NCI-H82 (cell line): ENCODE data around the gene ISY1.
"Not testable (repeated sequence)": the region's sequence is repeated elsewhere in the genome, so short reads cannot be mapped to it uniquely, and the experiment has no call there.

Experiments
- DNase-seq: peaks from one replicate; lab custom pipeline; 2025; lab: John Stamatoyannopoulos, UW

Gene ISY1

DNA sequence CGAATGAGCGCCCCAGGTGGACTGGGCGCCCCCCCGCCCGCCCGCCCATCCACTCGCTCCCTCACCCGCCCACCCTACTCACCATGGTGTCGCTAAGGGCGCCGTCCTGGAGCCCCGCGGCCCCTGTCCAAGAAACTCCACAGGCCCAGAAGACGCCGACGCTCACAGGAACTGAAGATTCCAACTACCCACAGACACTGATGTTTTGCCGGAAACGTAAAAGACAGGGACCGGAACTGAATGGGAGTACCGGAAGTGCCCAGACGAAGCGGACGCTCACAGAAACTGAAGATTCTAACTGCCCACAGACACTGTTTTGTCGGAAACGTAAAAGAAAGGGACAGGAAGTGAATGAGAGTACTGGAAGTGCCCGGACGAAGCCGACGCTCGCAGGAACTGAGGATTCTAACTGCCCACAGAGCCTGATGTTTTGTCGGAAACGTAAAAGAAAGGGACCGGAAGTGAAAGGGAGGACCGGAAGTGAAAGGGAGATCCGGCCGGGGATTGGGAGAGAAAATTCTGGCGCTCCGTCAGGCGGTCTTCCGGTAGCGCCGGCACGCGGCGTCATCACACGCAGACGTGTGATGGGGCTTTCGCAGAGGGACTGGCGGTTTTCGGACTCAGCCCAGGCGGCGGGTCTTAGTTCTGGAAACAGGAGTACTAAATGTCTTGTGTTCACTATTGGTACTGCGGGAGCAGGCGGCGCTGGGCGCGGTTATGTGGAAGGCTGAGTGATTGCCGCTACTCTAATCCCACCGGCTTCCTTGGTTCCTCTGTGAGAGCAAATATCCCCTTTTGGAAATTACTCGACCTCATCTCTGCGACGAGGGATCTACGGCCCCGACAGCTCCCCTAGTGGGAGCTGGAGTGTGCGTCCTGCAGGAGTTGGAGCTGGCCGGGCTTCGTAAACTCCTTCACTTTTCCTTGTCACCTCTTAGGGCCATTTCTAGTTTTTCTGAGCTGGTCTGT, at the start of gene ISY1:
TSS of gene ISY1 (minus strand) at position 173 of the 969 bp plus-strand sequence. CDS start at position 85, 88 bp downstream.
- peak; percentile 98 for DNase-seq

DNA sequence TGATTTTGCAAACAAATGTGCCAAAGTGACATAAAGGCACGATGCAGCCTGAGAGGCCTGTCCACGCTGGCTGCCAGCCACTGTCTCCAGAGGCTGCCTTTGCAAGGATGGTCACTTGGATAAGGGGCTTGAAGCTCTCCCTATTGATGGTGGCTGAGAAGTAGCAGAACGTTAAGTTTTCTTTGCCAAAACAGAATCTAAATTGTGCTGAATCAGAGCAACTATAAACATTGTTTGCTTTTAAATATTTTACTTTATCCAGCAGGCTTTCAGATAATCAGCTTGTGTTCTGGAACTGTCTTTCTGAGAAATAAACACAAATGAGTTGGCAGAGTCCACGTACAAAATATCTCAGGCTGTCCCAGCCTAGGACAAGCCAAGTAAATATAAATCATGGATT, 46.6 kb upstream of the ISY1 start:
- DNase-seq, result no peak

DNA sequence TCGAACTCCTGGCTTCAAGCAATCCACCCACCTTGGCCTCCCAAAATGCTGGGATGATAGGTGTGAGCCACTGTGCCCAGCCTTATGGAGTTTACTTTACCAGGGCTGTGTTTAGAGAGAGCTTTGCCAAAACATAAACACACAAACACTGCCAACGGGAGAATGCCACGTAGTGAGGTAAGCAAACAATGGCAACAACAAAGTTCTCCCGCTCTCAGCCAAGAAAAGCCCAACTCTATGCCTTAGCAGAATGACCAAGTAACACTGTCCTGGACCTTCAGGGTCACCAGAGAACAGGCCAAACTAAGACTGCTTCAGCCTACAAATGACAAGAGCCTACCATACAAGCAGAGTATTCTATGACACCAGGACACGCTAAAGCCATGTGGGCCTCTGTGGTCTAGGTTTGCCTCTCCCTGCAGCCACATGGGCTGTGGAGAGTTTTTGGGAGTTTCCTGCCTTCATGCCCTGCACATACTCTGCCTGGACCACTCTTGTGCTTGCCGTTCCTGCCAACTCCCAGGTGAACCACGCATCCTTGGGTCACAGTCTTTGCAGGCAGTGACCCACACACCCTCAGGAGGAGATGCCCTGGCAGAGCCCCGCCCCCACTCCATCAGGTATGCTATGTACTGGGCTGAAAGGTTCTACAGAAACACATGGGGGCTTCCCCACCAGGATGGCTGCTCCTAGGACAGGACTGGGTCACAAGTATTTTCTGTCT, 44.4 kb upstream of the ISY1 start:
- DNase-seq, result no peak

DNA sequence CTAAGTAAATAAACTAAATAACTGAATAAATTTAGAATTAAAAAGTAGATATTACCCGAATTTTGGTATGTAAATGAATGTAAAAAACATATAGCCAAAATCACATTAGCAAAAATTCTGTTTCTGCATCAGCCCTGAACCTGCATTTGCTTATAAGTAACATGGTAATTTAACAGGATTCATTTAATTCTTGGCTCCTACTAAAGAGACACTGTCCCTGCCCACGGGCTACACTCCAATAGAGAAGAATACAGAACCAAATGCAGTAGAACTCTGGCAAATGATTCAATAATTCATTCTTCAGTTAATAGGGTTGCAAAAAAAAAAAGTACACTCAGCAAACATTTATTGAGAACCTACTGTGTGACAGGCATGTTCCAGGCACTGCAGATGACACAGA, 43.6 kb upstream of the ISY1 start:
- no peak for DNase-seq

DNA sequence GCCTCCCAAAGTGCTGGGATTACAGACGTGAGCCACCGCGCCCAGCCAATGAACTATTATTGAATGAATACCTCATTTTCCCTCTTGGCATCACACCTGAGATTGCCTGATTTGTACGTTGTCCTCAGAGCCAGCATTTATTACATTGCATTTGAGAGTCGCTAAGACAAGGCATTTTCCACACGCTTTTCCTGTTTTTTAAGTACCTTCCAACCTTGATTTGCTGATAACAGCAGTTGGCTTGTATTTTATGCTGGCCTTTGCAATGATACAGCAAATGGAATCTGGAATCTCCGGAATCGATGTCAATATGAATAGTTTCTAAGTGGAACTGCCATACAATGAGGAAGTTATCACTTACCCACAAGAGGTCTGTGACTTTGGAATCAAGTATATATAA, 38.5 kb upstream of the ISY1 start:
- DNase-seq, result no peak

DNA sequence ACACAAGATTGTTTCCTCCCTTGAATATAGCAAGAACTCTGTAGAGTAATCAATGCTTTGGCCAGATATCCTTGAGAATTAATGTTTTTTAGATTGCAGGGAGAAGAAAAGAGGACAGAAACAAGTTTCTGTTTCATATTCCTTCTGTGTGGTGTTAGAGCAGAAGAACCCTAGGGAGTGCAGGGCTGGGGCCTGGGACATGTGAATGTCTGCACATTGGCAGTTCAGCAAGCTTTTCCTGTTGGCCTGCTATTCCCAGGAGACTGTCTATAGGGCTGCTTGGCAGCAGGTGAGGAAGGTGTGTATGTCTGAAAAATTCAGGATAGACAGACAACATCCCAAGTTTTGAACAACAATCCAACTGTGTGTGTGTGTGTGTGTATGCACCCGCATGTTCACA, 36.5 kb upstream of the ISY1 start:
- no peak for DNase-seq

DNA sequence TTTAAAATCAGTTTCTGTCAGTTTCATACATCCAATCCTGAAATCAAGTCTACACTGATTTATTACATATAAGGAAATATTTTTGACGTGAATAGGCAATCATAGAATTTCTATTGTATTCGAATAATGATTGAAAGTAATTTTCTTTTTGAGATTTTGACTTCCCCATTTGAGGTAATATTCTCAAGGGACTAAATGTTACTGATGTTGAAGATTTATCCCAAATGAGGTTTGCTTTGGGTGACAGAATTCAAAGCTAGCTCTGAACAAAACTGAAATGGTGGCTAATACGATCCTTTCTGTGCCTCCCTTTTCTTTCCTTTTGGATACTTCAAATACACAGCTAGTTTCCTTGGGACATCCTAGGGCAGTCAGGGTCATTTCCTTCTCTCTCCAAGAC, 35.7 kb upstream of the ISY1 start:
- DNase-seq, result no peak

DNA sequence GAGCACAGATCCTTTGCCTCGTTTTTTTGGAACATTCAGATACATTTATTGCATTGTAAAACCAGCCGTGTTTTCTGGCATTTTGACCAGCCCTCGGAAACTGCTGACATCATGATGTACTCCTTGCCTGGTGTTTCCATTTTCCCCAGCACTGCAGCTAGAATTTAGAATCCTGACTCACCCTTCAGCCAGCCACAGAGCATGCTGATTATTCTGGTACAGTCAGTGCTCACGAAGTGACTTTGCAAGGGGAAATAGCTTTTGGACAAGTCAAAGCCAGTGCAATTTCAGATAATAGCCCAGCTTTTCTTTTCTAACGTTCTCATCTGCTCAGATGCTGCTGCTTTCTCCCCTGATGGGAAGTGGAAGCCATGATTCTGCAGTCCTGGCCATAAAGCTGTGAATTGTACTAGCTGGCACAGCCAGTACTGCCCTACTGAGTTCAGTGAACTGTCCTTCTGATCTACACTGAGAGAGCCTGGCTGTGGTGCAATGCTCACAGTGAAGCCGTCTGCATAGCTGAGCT, 34.9 kb upstream of the ISY1 start:
- DNase-seq, result no peak

DNA sequence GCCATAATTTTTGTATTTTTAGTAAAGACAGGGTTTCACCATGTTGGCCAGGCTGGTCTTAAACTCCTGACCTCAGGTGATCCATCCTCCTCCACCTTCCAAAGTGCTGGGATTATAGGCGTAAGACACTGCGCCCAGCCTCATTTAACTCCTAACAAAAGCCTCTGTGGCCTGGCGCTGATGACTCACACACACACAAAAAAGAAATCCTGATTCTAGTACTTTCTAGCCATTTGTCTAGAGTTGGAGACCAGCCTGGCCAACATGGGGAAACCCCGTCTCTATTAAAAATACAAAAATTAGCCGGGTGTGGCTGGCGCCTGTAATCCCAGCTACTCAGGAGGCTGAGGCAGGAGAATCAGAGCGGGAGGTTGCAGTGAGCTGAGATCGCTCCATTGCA, 28.9 kb upstream of the ISY1 start:
- not testable (repeated sequence) for DNase-seq

DNA sequence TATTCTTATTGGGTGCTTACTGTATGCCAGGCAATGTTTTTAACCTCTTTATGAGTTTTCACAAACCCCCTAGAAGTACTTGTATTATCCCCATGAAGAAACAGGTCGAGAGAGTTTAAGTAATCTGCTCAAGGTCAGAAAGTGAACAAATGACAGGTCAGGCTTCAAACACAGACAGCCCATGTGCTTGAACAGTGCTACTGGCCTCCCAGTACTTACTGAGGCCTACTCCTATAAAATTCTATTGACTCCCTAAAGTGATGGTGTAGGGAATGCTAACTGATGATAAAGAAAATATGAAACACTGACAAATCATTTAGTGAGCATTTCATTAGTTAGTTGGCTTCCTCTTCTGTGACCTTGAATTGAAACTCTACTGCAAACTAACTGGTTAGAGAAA, 27.0 kb upstream of the ISY1 start:
- DNase-seq, result no peak

DNA sequence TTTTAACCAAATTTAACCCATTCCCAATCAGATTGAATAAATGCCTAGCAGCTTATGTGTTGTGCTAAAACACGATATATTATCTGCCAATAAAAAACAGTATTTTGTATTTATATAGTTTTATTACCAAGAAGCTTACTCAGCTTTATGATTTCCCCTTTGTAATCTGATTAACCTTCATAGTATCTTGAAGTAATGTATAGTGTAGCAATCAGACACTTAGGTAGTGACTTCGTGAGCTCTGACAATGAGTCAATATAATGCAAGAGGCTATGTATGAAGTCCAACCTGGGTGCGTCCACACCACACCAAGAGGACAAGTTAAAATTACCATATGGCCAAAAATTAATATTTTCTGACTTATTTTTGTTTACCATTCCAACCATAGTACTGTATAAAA, 24.9 kb upstream of the ISY1 start:
- no peak for DNase-seq

DNA sequence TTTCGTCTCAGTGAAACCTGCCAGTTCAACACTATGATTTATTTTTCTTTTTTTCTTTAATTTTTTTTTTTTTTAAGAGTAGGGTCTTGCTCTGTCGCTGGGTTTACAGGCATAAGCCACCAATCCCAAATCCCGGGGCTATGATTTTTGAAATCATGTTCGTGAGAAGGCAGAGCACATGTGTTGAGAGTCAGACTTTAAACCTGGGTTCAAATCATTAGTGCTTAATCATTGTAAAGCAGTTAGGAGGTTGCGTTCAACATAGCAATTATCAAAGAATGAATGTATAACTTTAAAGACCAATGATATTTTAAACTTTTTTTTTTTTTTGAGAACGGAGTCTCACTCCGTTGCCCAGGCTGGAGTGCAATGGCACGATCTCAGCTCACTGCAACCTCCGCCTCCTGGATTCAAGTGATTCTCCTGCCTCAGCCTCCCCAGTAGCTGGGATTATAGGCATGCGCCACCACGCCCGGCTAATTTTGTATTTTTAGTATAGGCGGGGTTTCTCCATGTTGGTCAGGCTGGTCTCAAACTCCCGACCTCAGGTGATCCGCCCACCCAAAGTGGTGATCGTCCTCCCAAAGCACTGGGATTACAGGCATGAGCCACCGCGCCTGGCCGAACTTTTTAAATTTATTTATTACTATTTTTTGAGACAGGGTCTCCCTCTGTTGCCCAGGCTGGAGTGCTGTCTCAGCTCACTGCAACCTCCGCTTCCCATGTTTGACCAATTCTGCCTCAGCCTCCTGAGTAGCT, 24.1 kb upstream of the ISY1 start:
- not testable (repeated sequence) for DNase-seq

DNA sequence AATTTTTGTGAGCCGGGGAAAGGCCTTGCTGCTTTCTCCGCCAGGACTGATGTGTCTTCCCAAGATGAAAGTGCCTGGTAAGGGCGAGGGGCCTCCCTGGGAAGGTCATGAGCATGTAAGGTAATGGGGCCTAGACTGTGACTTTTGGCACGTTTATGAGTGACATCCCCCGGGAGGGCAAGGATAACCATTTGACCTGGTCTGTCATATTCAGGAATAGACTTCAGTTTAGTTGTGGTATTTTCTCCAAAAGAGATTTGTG, 23.5 kb upstream of the ISY1 start:
- peak; percentile 51 for DNase-seq

DNA sequence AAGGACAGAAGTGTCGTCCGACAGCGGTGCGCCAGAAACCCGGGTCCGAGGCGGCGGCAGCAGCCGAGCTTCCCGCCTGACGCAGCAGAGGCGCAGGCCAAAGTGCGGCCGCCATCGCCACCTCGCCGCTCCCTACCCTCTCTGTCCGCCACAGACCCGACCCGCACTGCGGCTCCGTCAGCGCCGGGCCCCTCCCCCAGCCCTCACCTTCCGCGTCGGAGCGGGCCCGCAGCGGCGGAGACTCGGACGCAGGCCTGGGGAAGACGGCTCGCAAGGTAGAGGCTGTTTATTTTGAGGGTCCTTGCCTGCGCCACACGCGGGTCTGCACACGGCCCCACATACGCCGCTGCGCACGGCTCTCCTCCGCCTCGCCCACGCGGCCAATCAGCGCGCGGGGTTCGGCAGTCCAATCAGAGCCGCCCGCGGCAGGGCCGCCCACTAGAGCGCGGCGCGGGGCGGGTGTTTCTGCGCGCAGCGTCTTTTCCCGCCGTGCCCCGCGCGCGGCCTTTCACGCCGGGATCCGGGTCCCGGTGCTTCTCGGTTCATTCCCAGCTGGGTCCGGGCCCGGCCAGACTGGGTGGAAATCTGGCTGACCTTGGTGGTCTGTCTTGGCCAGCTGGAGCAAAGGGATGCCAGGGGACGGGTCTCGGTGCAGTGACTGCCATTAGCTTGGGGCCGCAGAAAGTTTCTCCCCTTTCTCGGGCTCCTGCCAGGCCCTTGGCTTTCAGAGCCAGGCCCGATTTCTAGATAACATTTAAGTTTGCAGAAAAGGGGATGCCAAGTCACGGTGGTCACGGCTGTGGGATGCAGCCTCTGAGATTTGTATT, 22.9 kb upstream of the ISY1 start, which contains the start of gene CNBP:
TSS of gene CNBP (minus strand) at position 328 of the 827 bp plus-strand sequence. CDS start 12,139 bp downstream, outside the sequence.
- peak; percentile 98 for DNase-seq

DNA sequence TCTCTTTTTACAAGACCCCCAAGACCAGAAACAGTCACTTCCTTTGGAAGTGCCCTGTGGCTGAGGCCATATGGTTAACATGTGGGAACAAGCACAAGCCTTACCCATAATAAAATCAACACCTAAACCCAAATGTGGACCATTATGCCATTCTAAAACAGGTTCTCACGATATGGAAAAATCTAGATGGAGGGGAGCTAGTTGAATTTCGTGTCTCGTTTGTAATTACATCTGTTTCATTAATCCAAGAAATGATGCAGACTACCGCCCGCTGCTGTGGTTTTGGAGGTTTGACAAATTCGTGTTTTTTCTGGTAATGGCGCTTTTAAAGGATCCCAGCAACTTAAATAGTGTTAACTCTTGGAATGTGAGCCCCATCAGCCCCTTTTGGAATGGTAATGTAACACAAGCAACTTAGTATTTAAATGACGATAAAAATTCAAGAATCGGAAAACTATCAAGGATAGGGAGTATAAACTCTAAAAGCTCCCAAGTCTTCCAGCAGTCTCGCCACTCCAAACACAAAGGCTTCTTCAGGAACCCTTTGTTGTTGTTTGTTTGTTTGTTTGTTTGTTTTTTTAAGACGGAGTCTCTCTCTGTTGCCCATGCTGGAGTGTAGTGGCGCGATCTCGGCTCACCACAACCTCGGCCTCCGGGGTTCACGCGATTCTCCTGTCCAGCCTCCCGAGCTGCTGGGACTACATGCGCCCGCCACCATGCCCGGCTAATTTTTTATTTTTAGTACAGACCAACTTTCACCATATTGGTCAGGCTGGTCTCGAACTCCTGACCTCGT, 21.7 kb upstream of the ISY1 start:
- peak; percentile 52 for DNase-seq

DNA sequence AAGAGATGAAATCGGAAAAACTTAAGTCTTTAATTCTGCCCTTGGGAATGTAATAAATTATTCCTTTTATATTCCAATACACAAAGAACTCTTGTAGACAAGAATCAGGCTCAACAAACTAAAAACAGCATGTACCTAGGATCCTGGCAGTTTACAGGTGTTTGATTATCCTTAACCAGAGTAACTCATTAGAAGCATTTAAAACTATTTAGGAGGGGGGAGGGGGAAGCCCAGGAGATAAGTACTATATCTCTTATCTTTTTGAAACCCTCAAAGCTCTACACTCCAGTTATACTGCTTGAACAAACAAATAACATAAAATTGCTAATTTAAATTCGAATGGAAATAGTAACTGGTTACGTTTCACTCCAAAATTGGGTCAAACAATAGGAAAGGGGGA, 21.0 kb upstream of the ISY1 start:
- DNase-seq, result peak; percentile 50

DNA sequence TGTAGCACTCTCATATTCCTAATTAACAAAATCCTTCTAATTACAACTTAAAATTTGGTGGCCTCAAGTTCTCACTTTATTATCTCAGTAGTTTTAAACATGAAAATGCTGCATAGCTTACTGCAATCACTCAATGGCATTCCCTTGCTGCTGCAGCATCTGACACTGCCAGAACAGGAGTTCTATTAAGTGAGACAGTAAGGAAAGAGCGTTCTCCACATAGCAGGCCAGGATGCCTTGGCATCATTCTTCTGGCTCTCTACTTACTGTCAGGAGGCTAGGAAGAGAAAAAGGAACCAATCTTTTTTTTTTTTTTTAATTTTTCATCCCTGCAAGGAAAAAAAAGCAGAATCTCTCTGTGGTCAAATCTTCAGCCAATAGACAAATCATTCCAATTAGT, 19.6 kb upstream of the ISY1 start:
- peak; percentile 18 for DNase-seq

DNA sequence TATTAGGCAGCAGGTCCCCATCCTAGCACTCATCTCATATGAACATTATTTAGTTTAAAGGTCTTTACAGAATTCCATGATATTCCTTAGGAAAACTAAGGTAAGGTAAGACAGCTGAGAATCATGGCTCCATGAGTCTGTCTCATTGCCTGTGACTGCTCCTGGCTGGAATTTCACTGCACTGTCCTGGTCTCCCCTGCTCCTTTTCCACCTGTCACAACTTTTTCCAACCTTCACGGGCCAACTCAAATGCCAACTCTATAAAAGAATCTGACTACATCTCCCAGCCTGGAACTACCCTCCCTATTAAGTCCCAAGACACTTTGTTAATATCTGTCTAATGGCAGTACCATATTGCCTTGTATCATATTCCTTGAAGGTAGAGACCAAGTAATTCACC, 15.2 kb upstream of the ISY1 start:
- no peak for DNase-seq

DNA sequence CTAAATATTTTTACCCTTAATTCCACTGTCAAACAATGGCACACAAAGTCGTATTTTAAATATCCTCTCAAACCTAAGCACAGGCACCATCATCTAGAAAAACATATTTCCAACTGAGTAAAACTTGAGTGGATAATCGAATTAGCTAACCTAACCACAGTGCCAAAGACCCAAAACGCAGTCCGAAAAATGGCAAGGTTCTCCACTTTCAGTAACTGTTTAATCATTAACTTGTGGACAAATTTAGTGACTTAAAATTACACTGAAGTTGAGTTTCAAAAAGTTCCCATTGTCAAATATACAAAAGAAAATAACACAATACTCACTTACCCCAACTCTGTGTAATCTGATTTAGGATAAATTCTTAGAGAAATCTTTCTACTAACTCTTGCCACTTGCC, 12.9 kb upstream of the ISY1 start:
- no peak for DNase-seq

DNA sequence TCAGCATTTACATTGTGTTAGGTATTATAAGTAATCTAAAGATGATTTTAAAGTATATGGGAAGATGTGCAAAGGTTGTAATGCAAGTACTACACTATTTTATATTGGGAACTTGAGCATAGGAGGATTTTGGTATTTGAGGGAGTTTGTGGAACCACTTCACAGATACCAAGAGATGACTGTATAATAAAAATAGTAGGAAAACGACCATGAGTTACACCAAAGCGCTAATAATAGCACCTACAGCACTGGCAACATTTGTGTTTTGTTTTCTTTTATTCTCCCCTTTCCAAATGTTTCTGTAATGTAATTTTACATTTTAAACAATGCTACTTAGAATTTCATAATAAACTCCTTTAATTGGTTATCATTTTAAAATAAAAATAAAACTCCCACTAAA, 12.3 kb upstream of the ISY1 start:
- no peak for DNase-seq
